Transverse colon (tissue), 4 donors: ENCODE data around the gene SPIN2A.

Source experiments
- CTCF ChIP-seq, 5 experiments: fragments of 200-600 bp in 3 of 5; fragments of 450-650 bp in 2 of 5; sonication (generic) in 3 of 5; IDR thresholded peaks; 1 replicate in 2 of 5; 2 replicates in 3 of 5; pipeline ENCODE4 v1.5.1; 2016 to 2017; ENCODE audit warnings: antibody characterized with exemption in 5 of 5, inconsistent platforms in 3 of 5, mild to moderate bottlenecking in 2 of 5, moderate library complexity in 1 of 5
- POLR2A ChIP-seq: fragments of 450-650 bp; IDR thresholded peaks from one replicate; pipeline ENCODE4 v1.6.1; 2016; ENCODE audit warnings: antibody characterized with exemption, mild to moderate bottlenecking, moderate library complexity
- POLR2AphosphoS5 ChIP-seq, 3 donors: sonication (generic); formaldehyde crosslinking; IDR thresholded peaks; one replicate each; pipeline ENCODE4 v1.6.1; 2016; ENCODE audit warnings: antibody characterized with exemption in 3 of 3

GRCh38 chrX:57121162-57121755 is 15.9 kb downstream of the SPIN2A start, which contains the start of gene SPIN2B:
- TF ChIP-seq CTCF (IDR thresholded peaks at IDR 0.05), result peak in 2 of 5 experiments; percentile 4 to 33
- TF ChIP-seq POLR2AphosphoS5 (IDR thresholded peaks at IDR 0.05), result peak; percentile 58 to 75 (median 60)
- peak; percentile 79 for TF ChIP-seq POLR2A
